ENCODE results near the gene DNAJC19. TPM values are rescaled to one million over a fixed set of nuclear protein-coding genes. Genes with fewer than 3 reads are reported as not detected.

DNAJC19 gene
- total RNA-seq, 1 donor from 2014 or later = 32.9 TPM

GRCh38 chr3:180961552-180961951 lies 28.0 kb downstream of the DNAJC19 start:
- no peak overlapping the region for H3K4me3 ChIP-seq (ENCODE audit: low read depth, low read length)
- DNase-seq (ENCODE audit: low read depth) = no peak

GRCh38 chr3:180961087-180961486 lies 28.4 kb downstream of the DNAJC19 start:
- no peak for TF ChIP-seq CTCF (conservative IDR thresholded peaks at IDR 0.05; ENCODE audit: low read depth, low read length)
- H3K4me3 ChIP-seq (ENCODE audit: low read depth, low read length) = no peak overlapping the region
- DNase-seq (ENCODE audit: low read depth) = no peak

More at GRCh38 chr3:180961552-180961951, 28.0 kb downstream of the DNAJC19 start:
- TF ChIP-seq CTCF (conservative IDR thresholded peaks at IDR 0.05; ENCODE audit: low read depth, low read length) = no peak

- no peak for TF ChIP-seq CTCF (conservative IDR thresholded peaks at IDR 0.05; ENCODE audit: low read depth, low read length)
- no peak for DNase-seq (ENCODE audit: low read depth)
- no peak overlapping the region for H3K4me3 ChIP-seq (ENCODE audit: low read depth, low read length)
Observed at GRCh38 chr3:180959691-180960090, 29.8 kb downstream of the DNAJC19 start.

GRCh38 chr3:180947761-180948390 lies 41.7 kb downstream of the DNAJC19 start:
- TF ChIP-seq CTCF (conservative IDR thresholded peaks at IDR 0.05; ENCODE audit: low read depth, low read length) = no peak
- no peak for DNase-seq (ENCODE audit: low read depth)
- no peak overlapping the region for H3K4me3 ChIP-seq (ENCODE audit: low read depth, low read length)

- no peak overlapping the region for H3K4me3 ChIP-seq (ENCODE audit: low read depth, low read length)
- TF ChIP-seq CTCF (conservative IDR thresholded peaks at IDR 0.05; ENCODE audit: low read depth, low read length) = no peak
- DNase-seq (ENCODE audit: low read depth) = no peak
Observed at GRCh38 chr3:180940826-180941225, 48.7 kb downstream of the DNAJC19 start.

GRCh38 chr3:180934638-180935037 lies 54.9 kb downstream of the DNAJC19 start:
- DNase-seq (ENCODE audit: low read depth) = no peak
- no peak overlapping the region for H3K4me3 ChIP-seq (ENCODE audit: low read depth, low read length)
- no peak for TF ChIP-seq CTCF (conservative IDR thresholded peaks at IDR 0.05; ENCODE audit: low read depth, low read length)

Other genes with a start within 250 kb of the DNAJC19 start
- gene FXR1, start 77.1 kb downstream of the DNAJC19 start, total RNA-seq = 114 and 145 TPM in 2 replicates